Breast epithelium (tissue), 4 donors: ENCODE results near the gene CFAP70. TPM values are rescaled to one million over a fixed set of nuclear protein-coding genes. Genes with fewer than 3 reads are reported as not detected.
"Not testable (repeated sequence)": the region's sequence is repeated elsewhere in the genome, so short reads cannot be mapped to it uniquely, and the experiment has no call there.

Source experiments
- DNase-seq, 2 donors: peaks; one replicate each; pipeline ENCODE4 v3.0.0-alpha.2; 2019; ENCODE audit warnings: low spot score in 2 of 2
- H3K27ac ChIP-seq, 2 donors: fragments of 200-600 bp; sonication (generic) in 1 of 2; one replicate each; pipeline ENCODE4 v1.5.1; 2016 to 2019; ENCODE audit warnings: mild to moderate bottlenecking in 1 of 2
- H3K27me3 ChIP-seq, 2 donors: fragments of 200-600 bp; sonication (generic) in 1 of 2; one replicate each; pipeline versions ENCODE4 v1.5.1 to v1.6.0; 2017 to 2019; ENCODE audit warnings: control low read depth in 1 of 2, mild to moderate bottlenecking in 1 of 2
- H3K36me3 ChIP-seq: fragments of 200-600 bp; one replicate; pipeline ENCODE4 v1.5.1; 2019
- H3K4me1 ChIP-seq, 2 donors: fragments of 200-600 bp; sonication (generic); one replicate each; pipeline ENCODE4 v1.5.1; 2016 to 2019; ENCODE audit warnings: control low read depth in 1 of 2
- H3K4me3 ChIP-seq, 3 donors: fragments of 200-600 bp; sonication (generic); 1 replicate in 2 of 3; 2 replicates in 1 of 3; pipeline ENCODE4 v1.5.1; 2016 to 2019; ENCODE audit warnings: mild to moderate bottlenecking in 3 of 3, moderate library complexity in 2 of 3
- H3K9me3 ChIP-seq, 2 donors: fragments of 200-600 bp; sonication (generic) in 1 of 2; one replicate each; pipeline ENCODE4 v1.5.1; 2016 to 2019; ENCODE audit warnings: control low read depth in 1 of 2
- POLR2A ChIP-seq: fragments of 450-650 bp; IDR thresholded peaks from one replicate; pipeline ENCODE4 v1.6.1; 2016; ENCODE audit warnings: antibody characterized with exemption, mild to moderate bottlenecking, moderate library complexity
- POLR2AphosphoS5 ChIP-seq, 3 donors: sonication (generic); formaldehyde crosslinking; IDR thresholded peaks; one replicate each; pipeline ENCODE4 v1.6.1; 2017; ENCODE audit warnings: antibody characterized with exemption in 3 of 3
- intact Hi-C: fragments of 100-400 bp; cut with DNase I; formaldehyde crosslinking; loops from one replicate; pipeline ENCODE4 v1.15.1; 2023; ENCODE audit warnings: low total_unique reads
- total RNA-seq, 3 donors: library from RNA; depleted of rRNA; stranded (reverse); fragments of >200 nt; gene quantifications; one replicate each; pipeline ENCODE4 v1.1.0, GENCODE V29; 2016
- TF ChIP-seq, protein P1 (sequence below), 3 donors: fragments of 450-650 bp; IDR thresholded peaks; one replicate each; pipeline ENCODE4 v1.5.1; 2016 to 2017; ENCODE audit warnings: antibody characterized with exemption in 3 of 3, mild to moderate bottlenecking in 3 of 3, moderate library complexity in 3 of 3

CFAP70 gene
- total RNA-seq, 3 donors from 2014 or later = 7.8 to 10.4 (median 9.2) TPM

DNA sequence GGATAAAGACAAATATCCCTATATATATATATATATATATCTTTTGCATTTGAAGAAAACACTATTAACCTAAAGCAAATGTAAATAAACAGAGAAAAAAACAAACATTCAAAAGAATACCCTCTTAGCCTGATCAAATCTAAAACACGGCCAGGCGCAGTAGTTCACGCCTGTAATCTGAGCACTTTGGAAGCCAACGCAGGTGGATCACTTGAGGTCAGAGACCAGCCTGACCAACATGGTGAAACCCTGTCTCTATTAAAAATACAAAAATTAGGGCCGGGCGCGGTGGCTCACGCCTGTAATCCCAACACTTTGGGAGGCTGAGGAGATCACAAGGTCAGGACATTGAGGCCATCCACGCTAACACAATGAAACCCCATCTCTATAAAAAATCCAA lies 46.0 kb upstream of the CFAP70 start:
- Histone ChIP-seq H3K4me3 (no peak overlapping the region), H3K9me3 (no peaks in the 10 kb centered on the region), H3K36me3 (no peaks in the 10 kb centered on the region), H3K27me3 (no peaks in the 10 kb centered on the region), H3K4me1 (no peaks in the 10 kb centered on the region), H3K27ac (no peak overlapping the region)
- no peak for TF ChIP-seq POLR2A
- TF ChIP-seq POLR2AphosphoS5 (IDR thresholded peaks at IDR 0.05) = no peak
- TF ChIP-seq, protein P1, sequence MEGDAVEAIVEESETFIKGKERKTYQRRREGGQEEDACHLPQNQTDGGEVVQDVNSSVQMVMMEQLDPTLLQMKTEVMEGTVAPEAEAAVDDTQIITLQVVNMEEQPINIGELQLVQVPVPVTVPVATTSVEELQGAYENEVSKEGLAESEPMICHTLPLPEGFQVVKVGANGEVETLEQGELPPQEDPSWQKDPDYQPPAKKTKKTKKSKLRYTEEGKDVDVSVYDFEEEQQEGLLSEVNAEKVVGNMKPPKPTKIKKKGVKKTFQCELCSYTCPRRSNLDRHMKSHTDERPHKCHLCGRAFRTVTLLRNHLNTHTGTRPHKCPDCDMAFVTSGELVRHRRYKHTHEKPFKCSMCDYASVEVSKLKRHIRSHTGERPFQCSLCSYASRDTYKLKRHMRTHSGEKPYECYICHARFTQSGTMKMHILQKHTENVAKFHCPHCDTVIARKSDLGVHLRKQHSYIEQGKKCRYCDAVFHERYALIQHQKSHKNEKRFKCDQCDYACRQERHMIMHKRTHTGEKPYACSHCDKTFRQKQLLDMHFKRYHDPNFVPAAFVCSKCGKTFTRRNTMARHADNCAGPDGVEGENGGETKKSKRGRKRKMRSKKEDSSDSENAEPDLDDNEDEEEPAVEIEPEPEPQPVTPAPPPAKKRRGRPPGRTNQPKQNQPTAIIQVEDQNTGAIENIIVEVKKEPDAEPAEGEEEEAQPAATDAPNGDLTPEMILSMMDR (IDR thresholded peaks at IDR 0.05) = no peak
- DNase-seq = no peak
- intact Hi-C loops = no loop called here

DNA sequence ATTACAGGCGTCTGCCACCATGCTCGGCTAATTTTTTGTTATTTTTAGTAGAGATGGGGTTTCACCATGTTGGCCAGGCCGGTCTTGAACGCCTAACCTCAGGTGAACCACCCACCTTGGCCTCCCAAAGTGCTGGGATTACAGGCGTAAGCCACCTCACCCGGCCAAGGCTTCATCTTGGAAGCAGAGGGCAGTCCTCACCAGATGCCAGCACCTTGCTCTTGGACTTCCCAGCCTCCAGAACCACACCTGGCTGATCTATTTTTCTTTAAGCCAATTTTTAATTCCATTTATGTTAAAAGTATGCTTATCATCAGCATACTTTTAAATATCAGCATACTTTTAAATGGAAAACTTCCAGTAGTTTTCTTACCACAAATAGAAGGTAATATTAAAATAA lies 43.0 kb upstream of the CFAP70 start:
- Histone ChIP-seq H3K27ac (no peak overlapping the region), H3K36me3 (no peaks in the 10 kb centered on the region), H3K4me3 (no peak overlapping the region), H3K9me3 (no peaks in the 10 kb centered on the region), H3K27me3 (no peaks in the 10 kb centered on the region), H3K4me1 (no peaks in the 10 kb centered on the region)
- no peak for TF ChIP-seq POLR2AphosphoS5 (IDR thresholded peaks at IDR 0.05)
- no peak for DNase-seq
- intact Hi-C loops = no loop called here

DNA sequence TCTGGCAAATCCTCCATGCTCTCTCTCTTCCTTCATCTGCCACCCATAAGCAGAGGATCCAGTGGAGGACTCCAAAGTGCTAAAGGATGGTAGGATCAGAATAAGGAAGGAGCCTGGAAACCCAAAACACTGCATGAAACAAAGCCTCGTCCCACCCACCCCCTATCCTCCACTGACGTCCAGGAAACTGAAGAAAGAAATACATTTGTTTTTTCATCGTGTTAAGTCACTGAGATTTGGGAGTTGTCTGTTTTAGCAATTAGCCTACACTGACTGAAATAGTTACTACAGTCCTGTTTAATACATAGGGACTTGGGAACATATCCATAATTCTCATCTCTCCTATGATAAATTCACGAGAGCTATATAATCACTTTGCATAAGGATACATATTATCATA lies 40.4 kb upstream of the CFAP70 start:
- TF ChIP-seq, protein P1 (IDR thresholded peaks at IDR 0.05) = no peak
- TF ChIP-seq POLR2AphosphoS5 (IDR thresholded peaks at IDR 0.05) (no peak), POLR2A (no peak)
- H3K4me1 ChIP-seq = no peaks in the 10 kb centered on the region
- H3K27ac ChIP-seq = no peak overlapping the region
- no peak for DNase-seq
- H3K4me3 ChIP-seq = no peak overlapping the region
- H3K27me3 ChIP-seq = no peaks in the 10 kb centered on the region
- intact Hi-C loops = no loop called here
- no peaks in the 10 kb centered on the region for H3K36me3 ChIP-seq
- no peaks in the 10 kb centered on the region for H3K9me3 ChIP-seq

DNA sequence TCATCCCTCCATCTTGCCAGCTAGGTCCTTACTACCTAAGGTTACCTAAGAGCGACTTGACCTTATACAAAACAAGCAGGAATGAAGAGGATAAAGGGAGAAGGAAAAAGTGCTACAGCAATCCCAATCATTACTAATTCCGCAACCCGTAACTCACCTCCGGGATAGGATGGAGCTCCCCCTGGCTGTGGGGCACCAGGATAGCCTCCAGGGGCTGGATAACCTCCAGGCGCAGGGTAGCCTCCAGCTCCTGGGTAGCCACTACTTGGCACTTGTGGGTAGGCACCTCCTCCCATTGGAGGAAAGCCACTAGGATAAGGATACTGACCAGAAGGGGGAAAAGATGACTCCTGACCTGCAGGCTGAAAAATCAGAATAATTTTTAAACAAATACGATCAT lies 39.4 kb upstream of the CFAP70 start:
- H3K36me3 ChIP-seq = no peaks in the 10 kb centered on the region
- intact Hi-C loops = no loop called here
- TF ChIP-seq POLR2AphosphoS5 (IDR thresholded peaks at IDR 0.05) (no peak), POLR2A (no peak)
- TF ChIP-seq, protein P1 (IDR thresholded peaks at IDR 0.05) = no peak

DNA sequence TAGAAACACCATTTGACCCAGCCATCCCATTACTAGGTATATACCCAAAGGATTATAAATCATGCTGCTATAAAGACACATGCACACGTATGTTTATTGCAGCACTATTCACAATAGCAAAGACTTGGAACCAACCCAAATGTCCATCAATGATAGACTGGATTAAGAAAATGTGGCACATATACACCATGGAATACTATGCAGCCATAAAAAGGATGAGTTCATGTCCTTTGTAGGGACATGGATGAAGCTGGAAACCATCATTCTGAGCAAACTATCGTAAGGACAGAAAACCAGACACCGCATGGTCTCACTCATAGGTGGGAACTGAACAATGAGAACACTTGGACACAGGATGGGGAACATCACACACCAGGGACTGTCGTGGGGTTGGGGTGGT lies 35.7 kb upstream of the CFAP70 start:
- H3K4me3 ChIP-seq, H3K4me1 ChIP-seq, H3K27ac ChIP-seq, H3K27me3 ChIP-seq, DNase-seq, intact Hi-C loops, H3K9me3 ChIP-seq, H3K36me3 ChIP-seq: not testable (repeated sequence)

More for the DNA sequence above, 39.4 kb upstream of the CFAP70 start:
- DNase-seq = no peak
- Histone ChIP-seq H3K27me3 (no peaks in the 10 kb centered on the region), H3K4me3 (no peak overlapping the region), H3K4me1 (no peaks in the 10 kb centered on the region), H3K9me3 (no peaks in the 10 kb centered on the region), H3K27ac (no peak overlapping the region)

DNA sequence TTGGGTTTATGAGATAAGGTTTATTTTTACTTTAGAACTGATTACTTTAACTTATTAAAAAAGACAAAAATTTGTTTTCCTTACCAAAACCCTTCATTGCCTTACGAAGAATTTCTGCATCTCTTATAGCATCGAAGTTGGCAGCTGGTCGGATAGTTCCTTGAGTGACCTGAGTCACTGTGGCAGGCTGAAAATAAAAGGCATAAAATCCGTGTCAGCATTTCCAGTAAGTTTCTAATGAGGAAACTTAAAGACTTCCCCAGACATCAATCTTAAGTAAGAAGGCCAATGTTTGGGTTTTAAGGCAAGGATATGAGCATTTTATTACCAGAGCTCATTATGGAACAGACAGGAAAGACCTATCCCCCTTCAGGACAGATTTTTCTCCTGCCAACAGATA lies 29.6 kb upstream of the CFAP70 start:
- H3K27ac ChIP-seq = no peak overlapping the region
- intact Hi-C loops = no loop called here
- no peak for DNase-seq
- no peak overlapping the region for H3K4me3 ChIP-seq
- peaks cover 10% of the 10 kb centered on the region for H3K36me3 ChIP-seq
- no peaks in the 10 kb centered on the region for H3K4me1 ChIP-seq
- no peaks in the 10 kb centered on the region for H3K9me3 ChIP-seq
- no peak for TF ChIP-seq POLR2AphosphoS5 (IDR thresholded peaks at IDR 0.05)
- no peak for TF ChIP-seq POLR2A
- TF ChIP-seq, protein P1 (IDR thresholded peaks at IDR 0.05) = no peak
- H3K27me3 ChIP-seq = no peaks in the 10 kb centered on the region
